HAP-1 (cell line): ENCODE measurements around the gene RPLP2.

Source experiments
- DNase-seq, 2 experiments: peaks; one replicate each; pipeline ENCODE4 v3.0.0-alpha.2; 2016 to 2020; ENCODE audit warnings: low spot score in 2 of 2
- H3K27me3 ChIP-seq: fragments of 250-450 bp; sonication (Bioruptor Pico); 2 replicates; pipeline ENCODE4 v1.5.1; 2020; ENCODE audit warnings: low read depth, mild to moderate bottlenecking, moderate library complexity
- H3K36me3 ChIP-seq: fragments of 250-450 bp; sonication (Bioruptor Pico); replicated peaks from 2 replicates; pipeline ENCODE4 v1.5.1; 2020; ENCODE audit warnings: mild to moderate bottlenecking
- H3K4me1 ChIP-seq: fragments of 250-450 bp; sonication (Bioruptor Pico); 2 replicates; pipeline ENCODE4 v1.5.1; 2020; ENCODE audit warnings: mild to moderate bottlenecking
- H3K4me3 ChIP-seq: fragments of 250-450 bp; sonication (Bioruptor Pico); 2 replicates; pipeline ENCODE4 v1.5.1; 2020; ENCODE audit warnings: mild to moderate bottlenecking, moderate library complexity
- H3K9me3 ChIP-seq: fragments of 250-450 bp; sonication (Bioruptor Pico); 2 replicates; pipeline ENCODE4 v1.5.1; 2020; ENCODE audit warnings: mild to moderate bottlenecking, moderate library complexity
- in situ Hi-C: fragments of 300-500 bp; cut with MboI; formaldehyde crosslinking; loops from 3 replicates; pipeline ENCODE4 v1.14.3; 2020; ENCODE audit warnings: low sequenced_read_pairs, inconsistent platforms, mixed read lengths

Gene RPLP2

GRCh38 chr11:842370-843002 is 32.7 kb downstream of the RPLP2 start, which contains the start of the genes POLR2L and TSPAN4:
POLR2L (minus strand) TSS chr11:842529; CDS start chr11:842508, 21 bp downstream.
TSPAN4 (plus strand) TSS chr11:842852; CDS start chr11:850305, 7,453 bp downstream.
- H3K9me3 ChIP-seq, result no peaks in the 10 kb centered on the region
- peak within 1 kb of the TSS; percentile 89 for H3K4me3 ChIP-seq
- in situ Hi-C loops, result no loop called here
- peak; percentile 82 to 94 for DNase-seq
- H3K36me3 ChIP-seq, result peaks cover 43% of the 10 kb centered on the region
- H3K27me3 ChIP-seq, result no peaks in the 10 kb centered on the region
- H3K4me1 ChIP-seq, result peaks cover 14% of the 10 kb centered on the region

DNA sequence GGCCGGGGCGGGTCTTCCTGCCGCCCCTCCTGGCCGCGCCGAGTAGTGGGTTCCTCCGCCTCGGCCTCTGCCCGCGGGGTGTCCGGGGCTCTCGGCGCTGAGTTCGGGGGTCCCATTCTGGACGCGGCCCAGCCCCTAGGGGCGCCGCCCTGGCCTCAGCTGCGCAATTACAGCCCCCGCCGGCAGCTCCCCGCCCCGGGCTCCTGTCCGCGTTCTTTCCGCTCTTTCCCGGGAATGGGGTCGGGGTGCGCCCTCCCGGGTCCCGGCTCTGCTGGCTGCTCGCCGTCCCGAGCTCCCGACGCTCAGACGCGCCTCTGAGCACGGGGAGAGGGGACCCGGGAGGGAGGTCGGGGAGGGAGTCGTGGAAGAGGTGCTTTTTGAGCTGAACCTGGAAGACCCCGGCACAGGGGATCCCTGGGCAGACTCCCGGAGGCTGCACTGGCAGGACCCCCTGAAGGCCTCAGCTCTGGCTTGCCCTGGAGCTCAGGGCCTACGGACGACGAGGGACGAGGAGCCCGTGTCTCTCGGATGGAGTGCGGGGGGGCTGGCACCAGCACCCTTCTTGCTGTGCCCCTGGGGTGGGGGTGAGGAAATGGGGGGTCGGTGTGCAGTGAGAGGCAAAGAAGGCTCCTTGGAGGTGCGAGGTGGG is 33.4 kb downstream of the RPLP2 start:
- peak in 1 of 2 experiments; percentile 45 for DNase-seq
- in situ Hi-C loops, result no loop called here
- peak overlapping the region; percentile 89 for H3K4me3 ChIP-seq
- H3K4me1 ChIP-seq, result peaks cover 14% of the 10 kb centered on the region
- no peaks in the 10 kb centered on the region for H3K27me3 ChIP-seq
- H3K36me3 ChIP-seq, result peaks cover 37% of the 10 kb centered on the region
- H3K9me3 ChIP-seq, result no peaks in the 10 kb centered on the region

DNA sequence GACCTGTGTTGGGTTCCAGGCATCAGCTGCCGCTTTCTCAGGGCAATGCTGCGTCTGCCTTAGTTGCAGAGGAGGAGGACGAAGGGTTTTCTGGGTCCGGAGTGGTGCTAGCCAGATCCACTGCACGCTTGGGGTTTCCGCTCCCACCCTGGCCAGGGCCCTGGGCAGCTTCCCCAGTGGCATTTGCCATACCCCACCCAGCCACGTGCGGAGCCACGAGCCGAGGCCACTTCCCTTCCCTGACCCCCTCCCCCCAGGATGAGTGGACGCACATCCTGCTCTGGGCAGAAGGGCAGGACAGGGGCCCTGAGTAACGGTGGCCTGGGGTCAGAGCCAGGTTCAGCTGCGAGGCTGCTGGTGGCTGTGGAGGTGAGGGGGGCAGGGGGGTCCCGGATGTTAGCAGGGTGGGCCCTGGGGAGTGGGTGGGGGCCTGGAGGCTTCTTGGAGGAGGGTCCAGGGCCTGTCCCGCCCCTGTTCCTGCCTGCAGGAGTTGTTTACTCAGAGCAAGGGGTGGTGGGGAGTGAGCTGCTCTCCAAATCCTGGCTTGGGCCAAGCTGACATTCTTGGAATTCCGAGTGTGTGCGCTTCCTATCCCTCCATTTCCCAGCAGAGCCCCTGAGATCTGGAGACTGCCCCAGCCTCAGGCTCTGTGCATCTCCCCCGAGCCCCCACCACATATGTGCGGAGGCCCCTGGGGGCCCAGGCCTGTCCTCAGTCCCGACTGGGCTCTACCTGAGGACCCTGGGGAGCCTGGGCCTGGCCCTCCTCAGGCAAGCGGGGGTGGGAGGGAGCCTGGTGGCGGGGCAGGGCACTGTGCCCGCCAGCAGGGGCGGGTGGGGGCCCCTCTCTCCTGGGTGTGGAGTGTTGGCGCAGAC is 34.3 kb downstream of the RPLP2 start:
- DNase-seq, result peak; percentile 79 to 89
- H3K4me1 ChIP-seq, result peaks cover 14% of the 10 kb centered on the region

GRCh38 chr11:844693-845644 is 35.2 kb downstream of the RPLP2 start:
- Histone ChIP-seq H3K4me3 (peak overlapping the region; percentile 89), H3K4me1 (peaks cover 14% of the 10 kb centered on the region), H3K27me3 (no peaks in the 10 kb centered on the region), H3K9me3 (no peaks in the 10 kb centered on the region), H3K36me3 (peaks cover 24% of the 10 kb centered on the region)
- in situ Hi-C loops, result no loop called here
- DNase-seq, result peak; percentile 76 to 91

More for the DNA sequence above, 34.3 kb downstream of the RPLP2 start:
- in situ Hi-C loops, result no loop called here
- Histone ChIP-seq H3K27me3 (no peaks in the 10 kb centered on the region), H3K4me3 (peak overlapping the region; percentile 89), H3K9me3 (no peaks in the 10 kb centered on the region), H3K36me3 (peaks cover 33% of the 10 kb centered on the region)

GRCh38 chr11:845872-846495 is 36.2 kb downstream of the RPLP2 start:
- DNase-seq, result no peak
- in situ Hi-C loops, result no loop called here
- H3K9me3 ChIP-seq, result no peaks in the 10 kb centered on the region
- no peak overlapping the region for H3K4me3 ChIP-seq
- H3K27me3 ChIP-seq, result no peaks in the 10 kb centered on the region
- peaks cover 14% of the 10 kb centered on the region for H3K36me3 ChIP-seq
- peaks cover 11% of the 10 kb centered on the region for H3K4me1 ChIP-seq

GRCh38 chr11:846496-847098 is 36.8 kb downstream of the RPLP2 start:
- H3K27me3 ChIP-seq, result no peaks in the 10 kb centered on the region
- H3K4me1 ChIP-seq, result peaks cover 6% of the 10 kb centered on the region
- H3K9me3 ChIP-seq, result no peaks in the 10 kb centered on the region
- no peak for DNase-seq
- H3K4me3 ChIP-seq, result no peak overlapping the region
- in situ Hi-C loops, result no loop called here
- H3K36me3 ChIP-seq, result peaks cover 9% of the 10 kb centered on the region

DNA sequence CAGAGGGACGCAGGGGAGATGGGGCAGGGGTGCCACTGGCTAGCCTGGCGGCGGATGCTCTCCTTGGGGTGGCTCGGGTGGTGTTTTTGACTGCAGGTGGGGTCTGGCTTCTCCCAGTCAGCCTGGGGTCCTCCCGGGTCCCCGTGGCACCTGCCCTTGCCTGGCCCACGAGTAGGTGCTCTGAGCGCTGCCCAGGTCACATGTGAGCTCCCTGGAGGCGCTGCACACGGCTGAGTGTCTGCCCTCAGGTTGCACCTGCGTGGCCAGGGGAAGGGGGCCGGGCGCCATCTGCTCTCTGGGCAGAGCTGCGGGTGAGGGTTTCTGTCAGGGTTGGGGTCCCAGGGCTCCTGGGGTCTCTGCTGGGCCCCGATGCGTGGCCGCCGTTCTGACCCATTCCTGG is 38.1 kb downstream of the RPLP2 start:
- Histone ChIP-seq H3K4me3 (no peak overlapping the region), H3K36me3 (0 out of 2 replicates have a peak, but pooled peaks cover 3% of the 10 kb centered on the region), H3K4me1 (peaks cover 6% of the 10 kb centered on the region), H3K9me3 (no peaks in the 10 kb centered on the region), H3K27me3 (no peaks in the 10 kb centered on the region)
- DNase-seq, result no peak
- in situ Hi-C loops, result no loop called here

- Histone ChIP-seq H3K4me1 (peaks cover 6% of the 10 kb centered on the region), H3K27me3 (no peaks in the 10 kb centered on the region), H3K4me3 (no peak overlapping the region), H3K36me3 (0 out of 2 replicates have a peak, but pooled peaks cover 3% of the 10 kb centered on the region), H3K9me3 (no peaks in the 10 kb centered on the region)
- in situ Hi-C loops, result no loop called here
- DNase-seq, result peak in 1 of 2 experiments; percentile 70
Observed at GRCh38 chr11:848380-848931, 38.7 kb downstream of the RPLP2 start.

- peaks cover 4% of the 10 kb centered on the region for H3K4me1 ChIP-seq
- H3K36me3 ChIP-seq, result 0 out of 2 replicates have a peak, but pooled peaks cover 3% of the 10 kb centered on the region
- no peaks in the 10 kb centered on the region for H3K27me3 ChIP-seq
- in situ Hi-C loops, result no loop called here
- H3K4me3 ChIP-seq, result no peak overlapping the region
- DNase-seq, result no peak
- no peaks in the 10 kb centered on the region for H3K9me3 ChIP-seq
Observed at GRCh38 chr11:849104-849824, 39.5 kb downstream of the RPLP2 start.

GRCh38 chr11:849951-850774 is 40.4 kb downstream of the RPLP2 start:
- Histone ChIP-seq H3K4me1 (no peaks in the 10 kb centered on the region), H3K27me3 (no peaks in the 10 kb centered on the region), H3K9me3 (no peaks in the 10 kb centered on the region), H3K4me3 (no peak overlapping the region), H3K36me3 (0 out of 2 replicates have a peak, but pooled peaks cover 3% of the 10 kb centered on the region)
- DNase-seq, result no peak
- in situ Hi-C loops, result loop anchor here (10.0 kb wide), 1 partner anchor 205 kb away; no protein-coding TSS in a partner anchor
